Smooth muscle cell of the coronary artery (primary cell): ENCODE measurements around the gene KRTAP4-1. TPM values are rescaled to one million over a fixed set of nuclear protein-coding genes. Genes with fewer than 3 reads are reported as not detected.

Source experiments
- total RNA-seq: library from RNA; depleted of rRNA; stranded (reverse); fragments of >200 nt; gene quantifications from 2 replicates; pipeline ENCODE4 v1.2.3, GENCODE V29; 2014; ENCODE audit warnings: low replicate concordance

Gene KRTAP4-1
- total RNA-seq: not detected in 2 replicates

DNA sequence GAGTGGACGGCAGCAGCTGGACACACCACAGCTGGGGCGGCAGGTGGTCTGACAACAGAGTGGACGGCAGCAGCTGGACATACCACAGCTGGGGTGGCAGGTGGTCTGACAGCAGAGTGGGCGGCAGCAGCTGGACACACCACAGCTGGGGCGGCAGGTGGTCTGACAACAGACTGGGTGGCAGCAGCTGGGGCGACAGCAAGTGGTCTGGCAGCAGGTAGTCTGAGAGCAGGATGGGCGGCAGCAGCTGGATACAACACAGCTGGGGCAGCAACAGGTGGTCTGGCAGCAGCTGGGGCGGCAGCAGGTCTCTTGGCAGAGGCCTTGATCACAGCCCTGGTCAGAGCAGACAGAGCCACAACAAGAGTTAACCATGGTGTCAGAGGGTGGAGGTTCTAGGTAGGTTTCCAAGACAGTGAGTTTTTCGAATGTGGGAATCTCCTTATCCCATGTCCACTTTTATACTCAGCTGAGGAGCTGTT, at the start of gene KRTAP4-1:
Gene KRTAP4-1 (minus strand): TSS at position 432 of the 482 bp plus-strand sequence. CDS start 57 bp downstream, at position 375.

DNA sequence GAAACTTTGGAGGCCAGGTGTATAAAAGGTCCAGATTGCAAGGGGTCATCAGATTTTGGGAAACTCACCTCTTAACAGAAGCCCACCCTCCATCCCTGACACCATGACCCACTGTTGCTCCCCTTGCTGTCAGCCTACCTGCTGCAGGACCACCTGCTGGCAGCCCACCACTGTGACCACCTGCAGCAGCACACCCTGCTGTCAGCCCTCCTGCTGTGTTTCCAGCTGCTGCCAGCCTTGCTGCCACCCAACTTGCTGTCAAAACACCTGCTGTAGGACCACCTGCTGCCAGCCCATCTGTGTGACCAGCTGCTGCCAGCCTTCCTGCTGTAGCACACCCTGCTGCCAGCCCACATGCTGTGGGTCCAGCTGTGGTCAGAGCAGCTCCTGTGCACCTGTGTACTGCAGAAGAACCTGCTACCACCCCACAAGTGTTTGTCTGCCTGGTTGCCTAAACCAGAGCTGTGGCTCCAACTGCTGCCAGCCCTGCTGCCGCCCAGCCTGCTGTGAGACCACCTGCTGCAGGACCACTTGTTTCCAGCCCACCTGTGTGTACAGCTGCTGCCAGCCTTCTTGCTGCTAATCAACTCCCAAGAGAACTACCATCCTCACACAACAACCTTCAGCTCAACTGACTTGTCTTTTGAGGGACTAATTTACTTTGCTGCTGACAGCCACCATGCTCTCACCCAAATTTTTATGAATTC, 47.8 kb upstream of the KRTAP4-1 start, which contains the start of gene KRTAP9-3:
Gene KRTAP9-3 (plus strand): TSS at position 51 of the 707 bp plus-strand sequence. CDS start 53 bp downstream, at position 104.

DNA sequence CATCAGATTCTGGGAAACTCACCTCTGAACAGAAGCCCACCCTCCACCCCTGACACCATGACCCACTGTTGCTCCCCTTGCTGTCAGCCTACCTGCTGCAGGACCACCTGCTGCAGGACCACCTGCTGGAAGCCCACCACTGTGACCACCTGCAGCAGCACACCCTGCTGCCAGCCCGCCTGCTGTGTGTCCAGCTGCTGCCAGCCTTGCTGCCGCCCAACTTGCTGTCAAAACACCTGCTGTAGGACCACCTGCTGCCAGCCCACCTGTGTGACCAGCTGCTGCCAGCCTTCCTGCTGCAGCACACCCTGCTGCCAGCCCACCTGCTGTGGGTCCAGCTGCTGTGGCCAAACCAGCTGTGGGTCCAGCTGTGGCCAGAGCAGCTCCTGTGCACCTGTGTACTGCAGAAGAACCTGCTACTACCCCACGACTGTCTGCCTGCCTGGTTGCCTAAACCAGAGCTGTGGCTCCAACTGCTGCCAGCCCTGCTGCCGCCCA, 41.9 kb upstream of the KRTAP4-1 start, which contains the start of gene KRTAP9-2:
Gene KRTAP9-2 (plus strand): TSS at position 51 of the 498 bp plus-strand sequence. CDS start 7 bp downstream, at position 58.

DNA sequence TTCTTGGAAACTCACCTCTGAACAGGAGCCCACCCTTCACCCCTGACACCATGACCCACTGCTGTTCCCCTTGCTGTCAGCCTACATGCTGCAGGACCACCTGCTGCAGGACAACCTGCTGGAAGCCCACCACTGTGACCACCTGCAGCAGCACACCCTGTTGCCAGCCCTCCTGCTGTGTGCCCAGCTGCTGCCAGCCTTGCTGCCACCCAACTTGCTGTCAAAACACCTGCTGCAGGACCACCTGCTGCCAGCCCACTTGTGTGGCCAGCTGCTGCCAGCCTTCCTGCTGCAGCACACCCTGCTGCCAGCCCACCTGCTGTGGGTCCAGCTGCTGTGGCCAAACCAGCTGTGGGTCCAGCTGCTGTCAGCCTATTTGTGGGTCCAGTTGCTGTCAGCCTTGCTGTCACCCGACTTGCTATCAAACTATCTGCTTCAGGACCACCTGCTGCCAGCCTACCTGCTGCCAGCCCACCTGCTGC, 5.2 kb upstream of the KRTAP4-1 start, which contains the start of gene KRTAP9-1:
Gene KRTAP9-1 (plus strand): TSS at position 51 of the 482 bp plus-strand sequence. CDS start 0 bp downstream, at position 51.

DNA sequence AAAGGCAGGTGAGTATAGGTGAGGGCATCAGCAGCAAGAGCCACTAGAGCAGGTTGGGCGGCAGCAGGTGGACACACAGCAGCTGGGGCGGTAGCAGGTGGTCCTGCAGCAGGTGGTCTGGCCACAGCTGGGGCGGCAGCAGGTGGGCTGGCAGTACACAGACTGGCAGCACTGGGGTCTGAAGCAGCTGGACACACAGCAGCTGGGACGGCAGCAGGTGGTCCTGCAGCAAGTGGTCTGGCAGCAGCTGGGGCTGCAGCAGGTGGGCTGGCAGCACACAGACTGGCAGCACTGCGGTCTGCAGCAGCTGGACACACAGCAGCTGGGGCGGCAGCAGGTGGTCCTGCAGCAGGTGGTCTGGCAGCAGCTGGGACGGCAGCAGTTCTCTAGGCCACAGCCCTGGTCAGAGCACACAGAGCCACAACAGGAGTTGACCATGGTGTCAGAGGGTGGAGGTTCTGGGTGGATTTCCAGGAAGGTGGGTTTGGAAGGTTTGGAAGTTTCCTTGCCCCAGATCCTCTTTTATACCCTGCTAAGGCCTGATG, 6.9 kb downstream of the KRTAP4-1 start, which contains the start of gene KRTAP4-2:
Gene KRTAP4-2 (minus strand): TSS at position 495 of the 545 bp plus-strand sequence. CDS start 57 bp downstream, at position 438.

DNA sequence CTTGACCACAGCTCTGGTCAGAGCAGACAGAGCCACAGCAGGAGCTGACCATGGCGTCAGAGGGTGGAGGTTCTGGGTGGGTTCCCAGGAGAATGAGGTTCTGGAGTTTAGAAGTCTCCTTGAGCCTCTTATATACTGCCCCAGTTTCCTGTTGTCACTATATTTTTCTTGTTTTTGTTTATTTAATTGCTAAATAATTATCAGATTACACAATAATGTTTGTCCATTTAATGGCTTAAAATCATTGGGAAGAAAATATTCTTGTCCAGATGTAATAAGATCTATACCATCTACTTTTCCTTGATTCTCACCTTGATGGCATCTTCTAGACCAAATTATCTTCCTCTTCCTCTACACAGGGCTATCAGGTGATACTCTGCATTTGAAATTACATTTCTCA, 16.6 kb downstream of the KRTAP4-1 start, which contains the start of gene KRTAP4-3:
Gene KRTAP4-3 (minus strand): TSS at position 101 of the 400 bp plus-strand sequence. CDS start 49 bp downstream, at position 52.

DNA sequence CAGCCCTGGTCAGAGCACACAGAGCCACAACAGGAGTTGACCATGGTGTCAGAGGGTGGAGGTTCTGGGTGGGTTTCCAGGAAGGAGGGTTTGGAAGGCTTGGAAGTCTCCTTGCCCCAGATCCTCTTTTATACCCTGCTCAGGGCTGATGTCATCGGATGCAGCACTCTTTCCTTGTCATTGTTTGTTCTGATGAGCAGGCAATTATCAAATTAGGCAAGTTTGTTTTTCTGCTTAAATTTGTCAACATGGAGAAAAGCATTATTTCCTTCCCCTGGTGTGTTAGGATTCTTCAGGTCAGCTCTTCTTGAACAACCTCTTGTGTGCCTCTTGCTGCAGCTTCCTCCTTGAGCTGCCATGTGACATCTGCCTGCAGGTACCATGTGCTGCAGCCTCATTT, 24.1 kb downstream of the KRTAP4-1 start, which contains the start of gene KRTAP4-4:
Gene KRTAP4-4 (minus strand): TSS at position 101 of the 400 bp plus-strand sequence. CDS start 57 bp downstream, at position 44.

DNA sequence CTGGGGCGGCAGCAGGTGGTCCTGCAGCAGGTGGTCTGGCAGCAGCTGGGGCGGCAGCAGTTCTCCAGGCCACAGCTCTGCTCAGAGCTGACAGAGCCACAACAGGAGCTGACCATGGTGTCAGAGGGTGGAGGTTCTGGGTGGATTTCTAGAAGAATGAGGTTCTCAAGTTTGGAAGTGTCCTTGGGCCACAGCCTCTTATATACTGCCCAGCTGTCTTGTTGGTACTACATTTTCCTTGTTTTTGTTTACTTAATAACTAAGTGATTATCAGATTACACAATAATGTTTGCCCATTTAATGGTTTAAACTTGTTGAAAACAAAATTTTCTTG, 35.1 kb downstream of the KRTAP4-1 start, which contains the start of gene KRTAP4-5:
Gene KRTAP4-5 (minus strand): TSS at position 174 of the 334 bp plus-strand sequence. CDS start 58 bp downstream, at position 116.

DNA sequence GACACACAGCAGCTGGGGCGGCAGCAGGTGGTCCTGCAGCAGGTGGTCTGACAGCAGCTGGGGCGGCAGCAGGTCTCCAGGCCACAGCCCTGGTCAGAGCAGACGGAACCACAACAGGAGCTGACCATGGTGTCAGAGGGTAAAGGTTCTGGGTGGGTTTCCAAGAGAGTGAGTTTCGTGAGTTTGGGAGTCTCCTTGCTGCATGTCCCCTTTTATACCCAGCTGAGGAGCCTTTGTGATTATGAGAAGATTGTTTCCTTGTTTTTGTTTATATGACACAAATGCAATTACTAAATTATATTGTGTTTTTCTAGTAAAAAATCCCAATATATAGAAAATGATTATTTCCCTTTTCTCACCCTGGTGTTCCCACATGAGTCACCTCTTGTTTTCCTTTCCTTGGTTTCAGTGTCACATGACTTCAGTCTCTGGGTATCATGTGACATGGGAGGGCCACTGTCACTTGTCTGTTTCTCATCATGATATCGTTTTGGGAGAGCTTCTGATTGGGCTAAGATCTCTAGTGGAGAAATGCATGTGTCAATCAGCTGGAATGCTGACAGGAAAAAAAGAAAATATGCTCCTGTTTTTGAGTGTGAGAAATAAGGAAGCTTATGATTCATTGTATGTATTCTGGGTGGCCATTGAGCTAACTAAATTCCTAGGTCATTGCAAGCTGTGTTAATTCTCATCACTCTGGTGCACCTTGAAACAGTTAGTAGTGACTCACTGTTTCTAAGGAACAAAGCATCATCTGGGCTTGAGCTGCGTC, 44.2 kb downstream of the KRTAP4-1 start, which contains the start of gene KRTAP4-6:
Gene KRTAP4-6 (minus strand): TSS at position 185 of the 772 bp plus-strand sequence. CDS start 57 bp downstream, at position 128.

Other genes starting within 250 kb of the KRTAP4-1 start
- gene KRT23, start 247.3 kb downstream of the KRTAP4-1 start, total RNA-seq: not detected in 2 replicates
- gene KRT39, start 218.0 kb downstream of the KRTAP4-1 start, total RNA-seq: 0.12 TPM in 1 of 2 replicates, not detected in the other
- not detected in 2 replicates for gene KRT40, start 200.6 kb downstream of the KRTAP4-1 start, total RNA-seq
- gene KRTAP3-3, start 190.7 kb downstream of the KRTAP4-1 start, total RNA-seq: not detected in 2 replicates
- gene KRTAP3-2, start 185.0 kb downstream of the KRTAP4-1 start, total RNA-seq: not detected in 2 replicates
- not detected in 2 replicates for gene KRTAP3-1, start 175.8 kb downstream of the KRTAP4-1 start, total RNA-seq
- gene KRTAP1-5, start 157.7 kb downstream of the KRTAP4-1 start, total RNA-seq: not detected in 2 replicates
- gene KRTAP1-4, start 154.7 kb downstream of the KRTAP4-1 start, total RNA-seq: not detected in 2 replicates
- not detected in 2 replicates for gene KRTAP1-3, start 150.0 kb downstream of the KRTAP4-1 start, total RNA-seq
- not detected in 2 replicates for gene KRTAP1-1, start 143.5 kb downstream of the KRTAP4-1 start, total RNA-seq
- not detected in 2 replicates for gene KRTAP2-1, start 137.6 kb downstream of the KRTAP4-1 start, total RNA-seq
- not detected in 2 replicates for gene KRTAP2-2, start 129.7 kb downstream of the KRTAP4-1 start, total RNA-seq
- gene KRTAP2-3, start 124.8 kb downstream of the KRTAP4-1 start, total RNA-seq: not detected in 2 replicates
- gene KRTAP2-4, start 119.0 kb downstream of the KRTAP4-1 start, total RNA-seq: not detected in 2 replicates
- not detected in 2 replicates for gene KRTAP4-7, start 100.8 kb downstream of the KRTAP4-1 start, total RNA-seq
- gene KRTAP4-8, start 86.8 kb downstream of the KRTAP4-1 start, total RNA-seq: not detected in 2 replicates
- gene KRTAP4-16, start 82.7 kb downstream of the KRTAP4-1 start, total RNA-seq: not detected in 2 replicates
- not detected in 2 replicates for gene KRTAP4-9, start 79.5 kb downstream of the KRTAP4-1 start, total RNA-seq
- not detected in 2 replicates for gene KRTAP4-11, start 66.5 kb downstream of the KRTAP4-1 start, total RNA-seq
- gene KRTAP4-12, start 60.7 kb downstream of the KRTAP4-1 start, total RNA-seq: not detected in 2 replicates
- not detected in 2 replicates for gene KRTAP4-6, start 44.4 kb downstream of the KRTAP4-1 start, total RNA-seq
- gene KRTAP4-5, start 35.1 kb downstream of the KRTAP4-1 start, total RNA-seq: not detected in 2 replicates
- gene KRTAP4-4, start 24.2 kb downstream of the KRTAP4-1 start, total RNA-seq: not detected in 2 replicates
- not detected in 2 replicates for gene KRTAP4-3, start 16.7 kb downstream of the KRTAP4-1 start, total RNA-seq
- not detected in 2 replicates for gene KRTAP4-2, start 6.7 kb downstream of the KRTAP4-1 start, total RNA-seq
- not detected in 2 replicates for gene KRTAP9-1, start 5.0 kb upstream of the KRTAP4-1 start, total RNA-seq
- gene KRTAP9-2, start 41.7 kb upstream of the KRTAP4-1 start, total RNA-seq: not detected in 2 replicates
- not detected in 2 replicates for gene KRTAP9-3, start 47.5 kb upstream of the KRTAP4-1 start, total RNA-seq
- not detected in 2 replicates for gene KRTAP9-8, start 53.1 kb upstream of the KRTAP4-1 start, total RNA-seq
- not detected in 2 replicates for gene KRTAP9-4, start 64.8 kb upstream of the KRTAP4-1 start, total RNA-seq
- not detected in 2 replicates for gene KRTAP9-9, start 70.5 kb upstream of the KRTAP4-1 start, total RNA-seq
- not detected in 2 replicates for gene KRTAP9-6, start 80.5 kb upstream of the KRTAP4-1 start, total RNA-seq
- not detected in 2 replicates for gene KRTAP9-7, start 90.8 kb upstream of the KRTAP4-1 start, total RNA-seq
- gene KRTAP29-1, start 117.9 kb upstream of the KRTAP4-1 start, total RNA-seq: not detected in 2 replicates
- not detected in 2 replicates for gene KRTAP16-1, start 124.4 kb upstream of the KRTAP4-1 start, total RNA-seq
- gene KRTAP17-1, start 130.8 kb upstream of the KRTAP4-1 start, total RNA-seq: not detected in 2 replicates
- not detected in 2 replicates for gene KRT33A, start 165.9 kb upstream of the KRTAP4-1 start, total RNA-seq
- not detected in 2 replicates for gene KRT33B, start 184.9 kb upstream of the KRTAP4-1 start, total RNA-seq
- gene KRT34, start 197.4 kb upstream of the KRTAP4-1 start, total RNA-seq: under 0.01 TPM in 1 of 2 replicates, not detected in the other
- gene KRT31, start 212.7 kb upstream of the KRTAP4-1 start, total RNA-seq: not detected in 2 replicates
- not detected in 2 replicates for gene KRT37, start 239.7 kb upstream of the KRTAP4-1 start, total RNA-seq